Measurements from ENCODE around the gene BPIFB1.

DNA sequence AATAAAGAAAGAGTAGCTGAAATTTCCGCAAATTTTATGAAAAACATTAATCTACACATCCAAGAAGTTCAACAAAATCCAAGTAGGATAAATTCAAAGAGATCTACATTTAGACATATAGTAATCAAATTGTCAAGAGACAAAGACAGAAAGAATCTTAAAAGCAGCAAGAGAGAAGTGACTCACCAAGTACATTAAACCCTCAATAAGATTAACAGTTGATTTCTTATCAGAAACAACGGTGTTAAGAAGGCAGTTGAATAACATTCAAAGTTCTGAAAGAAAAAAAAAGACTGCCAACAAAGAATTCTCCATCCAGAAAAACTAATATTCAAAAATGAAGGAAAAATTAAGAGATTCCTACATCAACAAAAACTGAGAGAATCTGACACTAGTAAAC is 28.0 kb upstream of the BPIFB1 start:
- TF ChIP-seq, protein P1, sequence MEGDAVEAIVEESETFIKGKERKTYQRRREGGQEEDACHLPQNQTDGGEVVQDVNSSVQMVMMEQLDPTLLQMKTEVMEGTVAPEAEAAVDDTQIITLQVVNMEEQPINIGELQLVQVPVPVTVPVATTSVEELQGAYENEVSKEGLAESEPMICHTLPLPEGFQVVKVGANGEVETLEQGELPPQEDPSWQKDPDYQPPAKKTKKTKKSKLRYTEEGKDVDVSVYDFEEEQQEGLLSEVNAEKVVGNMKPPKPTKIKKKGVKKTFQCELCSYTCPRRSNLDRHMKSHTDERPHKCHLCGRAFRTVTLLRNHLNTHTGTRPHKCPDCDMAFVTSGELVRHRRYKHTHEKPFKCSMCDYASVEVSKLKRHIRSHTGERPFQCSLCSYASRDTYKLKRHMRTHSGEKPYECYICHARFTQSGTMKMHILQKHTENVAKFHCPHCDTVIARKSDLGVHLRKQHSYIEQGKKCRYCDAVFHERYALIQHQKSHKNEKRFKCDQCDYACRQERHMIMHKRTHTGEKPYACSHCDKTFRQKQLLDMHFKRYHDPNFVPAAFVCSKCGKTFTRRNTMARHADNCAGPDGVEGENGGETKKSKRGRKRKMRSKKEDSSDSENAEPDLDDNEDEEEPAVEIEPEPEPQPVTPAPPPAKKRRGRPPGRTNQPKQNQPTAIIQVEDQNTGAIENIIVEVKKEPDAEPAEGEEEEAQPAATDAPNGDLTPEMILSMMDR (IDR thresholded peaks at IDR 0.05), result no peak
- TF ChIP-seq POLR2AphosphoS5 (IDR thresholded peaks at IDR 0.05), result no peak

All from sigmoid colon (tissue), 4 donors.